K562 (cell line): ENCODE data around the gene CDC14B.

Experiments
- ARID3A ChIP-seq: IDR thresholded peaks from 2 replicates; pipeline ENCODE4 v1.6.1; 2012; ENCODE audit warnings: low read depth, low read length, improper control_type of control experiment, borderline replicate concordance
- CBX5 ChIP-seq: IDR thresholded peaks from 2 replicates; pipeline ENCODE4 v1.6.1; 2014; ENCODE audit warnings: low read depth, borderline replicate concordance
- CTCF ChIP-seq, 3 experiments: IDR thresholded peaks in 2 of 3; conservative IDR thresholded peaks in 1 of 3; 2 replicates each; pipeline ENCODE4 v1.5.1; 2011 to 2012; ENCODE audit warnings: low read length in 3 of 3, mild to moderate bottlenecking in 3 of 3, control low read depth in 2 of 3, improper control_type of control experiment in 1 of 3, inconsistent platforms in 1 of 3, low read depth in 1 of 3, mixed read lengths in 1 of 3, moderate library complexity in 1 of 3; ENCODE audit not compliant: insufficient read depth in 2 of 3
- E2F1 ChIP-seq: sonication (generic); formaldehyde crosslinking; IDR thresholded peaks from 2 replicates; pipeline ENCODE4 v1.8.1; 2023; ENCODE audit warnings: mild to moderate bottlenecking, missing genetic modification reagents, moderate library complexity
- IRF2 ChIP-seq: sonication (generic); formaldehyde crosslinking; IDR thresholded peaks from 2 replicates; pipeline ENCODE4 v1.8.1; 2022; ENCODE audit warnings: mild to moderate bottlenecking, missing genetic modification reagents
- MAX ChIP-seq: sonication (generic); formaldehyde crosslinking; IDR thresholded peaks from 2 replicates; pipeline ENCODE4 v1.9.0; 2022; ENCODE audit warnings: mild to moderate bottlenecking, missing genetic modification reagents
- MEF2D ChIP-seq: conservative IDR thresholded peaks from 2 replicates; pipeline ENCODE4 v1.6.1; 2016; ENCODE audit warnings: low read depth, missing genetic modification characterization, missing compliant biosample characterization
- POLR2AphosphoS5 ChIP-seq: IDR thresholded peaks from 2 replicates; pipeline ENCODE4 v1.6.1; 2011; ENCODE audit warnings: mild to moderate bottlenecking, low read depth, low read length, moderate library complexity; ENCODE audit not compliant: control insufficient read depth, insufficient read depth
- TCF7L2 ChIP-seq: fragments of 150-350 bp; IDR thresholded peaks from 2 replicates; pipeline ENCODE4 v1.6.1; 2016; ENCODE audit warnings: low read depth, mild to moderate bottlenecking, low read length, moderate library complexity
- THAP7 ChIP-seq: fragments of 250-450 bp; sonication (Bioruptor Pico); IDR thresholded peaks from 2 replicates; pipeline ENCODE4 v1.5.0; 2021
- ZKSCAN8 ChIP-seq: fragments of 200-800 bp; sonication (Bioruptor generic); IDR thresholded peaks from 2 replicates; pipeline ENCODE4 v1.6.1; 2016; ENCODE audit warnings: missing genetic modification characterization, missing compliant biosample characterization
- ZNF274 ChIP-seq: IDR thresholded peaks from 2 replicates; pipeline ENCODE4 v1.6.1; 2011; ENCODE audit warnings: low read depth, mild to moderate bottlenecking, low read length, moderate library complexity, borderline replicate concordance
- ZNF324 ChIP-seq: fragments of 250-450 bp; sonication (Bioruptor Pico); IDR thresholded peaks from 2 replicates; pipeline ENCODE4 v1.4.0; 2020; ENCODE audit warnings: mild to moderate bottlenecking

- no peak for TF ChIP-seq CTCF (IDR thresholded peaks at IDR 0.05 in 2 of 3, conservative IDR thresholded peaks at IDR 0.05 in 1 of 3; ENCODE audit: insufficient read depth in 2 of 3, low read depth in 1 of 3, low read length in 3 of 3)
- no peak for TF ChIP-seq ZNF274
- no peak for TF ChIP-seq TCF7L2
- no peak for TF ChIP-seq ZKSCAN8 (CRISPR knock-in tag)
- no peak for TF ChIP-seq IRF2 (CRISPR knock-in tag)
- TF ChIP-seq ARID3A, result no peak
- no peak for TF ChIP-seq CBX5
- no peak for TF ChIP-seq ZNF324 (CRISPR knock-in tag)
- no peak for TF ChIP-seq MEF2D
- no peak for TF ChIP-seq THAP7 (CRISPR knock-in tag)
- no peak for TF ChIP-seq POLR2AphosphoS5
- TF ChIP-seq MAX, result no peak
- no peak for TF ChIP-seq E2F1 (CRISPR knock-in tag)
Measured at GRCh38 chr9:96603305-96604003, 16.2 kb downstream of the CDC14B start.
